PFSK-1 (cell line): ENCODE results near the gene BCAS3.

Source experiments
- FOXP2 ChIP-seq: optimal IDR thresholded peaks from 2 replicates; pipeline ENCODE3; 2011; ENCODE audit warnings: borderline replicate concordance, control low read depth, inconsistent platforms; ENCODE audit not compliant: insufficient read depth; ENCODE audit errors: extremely low read length, extremely low read depth
- POLR2AphosphoS5 ChIP-seq: IDR thresholded peaks from 2 replicates; pipeline ENCODE4 v1.6.1; 2012; ENCODE audit warnings: low read depth, mild to moderate bottlenecking, control low read depth, low read length, moderate library complexity
- REST ChIP-seq, 2 experiments: IDR thresholded peaks; 2 replicates each; pipeline versions ENCODE4 v1.6.1 to v1.8.0; 2011 to 2012; ENCODE audit warnings: low read depth in 2 of 2, low read length in 2 of 2, control low read depth in 1 of 2, inconsistent platforms in 1 of 2, mild to moderate bottlenecking in 1 of 2, moderate library complexity in 1 of 2; ENCODE audit not compliant: insufficient read depth in 1 of 2
- SIN3A ChIP-seq: IDR thresholded peaks from 2 replicates; pipeline ENCODE4 v1.6.1; 2012; ENCODE audit warnings: mild to moderate bottlenecking, low read length, moderate library complexity, borderline replicate concordance; ENCODE audit not compliant: insufficient read depth
- TAF1 ChIP-seq: IDR thresholded peaks from 2 replicates; pipeline ENCODE4 v1.6.1; 2012; ENCODE audit warnings: low read length, control low read depth, borderline replicate concordance; ENCODE audit not compliant: insufficient read depth

Gene BCAS3

GRCh38 chr17:61048376-61049106 lies 370.9 kb downstream of the BCAS3 start:
- TF ChIP-seq TAF1 (no peak), REST (IDR thresholded peaks at IDR 0.05; ENCODE audit: insufficient read depth in 1 of 2, low read depth in 2 of 2, low read length in 2 of 2) (no peak), POLR2AphosphoS5 (no peak), FOXP2 (no peak), SIN3A (no peak)

- TF ChIP-seq SIN3A (no peak), REST (IDR thresholded peaks at IDR 0.05; ENCODE audit: insufficient read depth in 1 of 2, low read depth in 2 of 2, low read length in 2 of 2) (no peak), FOXP2 (no peak), TAF1 (no peak), POLR2AphosphoS5 (no peak)
Observed at GRCh38 chr17:61053469-61053868, 375.8 kb downstream of the BCAS3 start.

- TF ChIP-seq SIN3A (no peak), POLR2AphosphoS5 (no peak), REST (IDR thresholded peaks at IDR 0.05; ENCODE audit: insufficient read depth in 1 of 2, low read depth in 2 of 2, low read length in 2 of 2) (no peak), FOXP2 (no peak), TAF1 (no peak)
Observed at GRCh38 chr17:61054436-61054835, 376.8 kb downstream of the BCAS3 start.

DNA sequence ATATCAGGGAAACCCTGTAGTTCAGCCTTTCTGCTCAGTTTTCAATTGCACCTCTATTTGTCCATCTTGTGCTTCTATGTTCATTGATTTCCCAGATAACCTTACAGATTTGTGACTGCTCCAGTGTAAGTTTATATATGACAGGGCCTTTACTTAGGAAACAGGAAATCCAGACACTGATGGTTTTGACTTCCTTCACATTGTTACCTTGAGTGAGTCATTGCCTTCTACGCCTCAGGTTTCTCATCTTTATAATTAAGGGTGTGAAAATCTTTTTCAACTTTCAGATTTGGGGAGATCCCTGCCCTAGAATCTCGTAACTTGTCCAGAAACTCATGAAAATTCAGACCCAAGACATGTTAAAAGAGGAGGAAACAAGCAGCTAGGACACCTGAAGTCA lies 379.6 kb downstream of the BCAS3 start:
- TF ChIP-seq SIN3A (no peak), TAF1 (no peak), FOXP2 (no peak), POLR2AphosphoS5 (no peak), REST (IDR thresholded peaks at IDR 0.05; ENCODE audit: insufficient read depth in 1 of 2, low read depth in 2 of 2, low read length in 2 of 2) (no peak)

GRCh38 chr17:61058066-61058465 lies 380.4 kb downstream of the BCAS3 start:
- TF ChIP-seq TAF1 = no peak
- no peak for TF ChIP-seq SIN3A
- no peak for TF ChIP-seq FOXP2
- no peak for TF ChIP-seq POLR2AphosphoS5
- TF ChIP-seq REST (IDR thresholded peaks at IDR 0.05; ENCODE audit: insufficient read depth in 1 of 2, low read depth in 2 of 2, low read length in 2 of 2) = no peak
